ENCODE data around the gene C10orf90. TPM values are rescaled to one million over a fixed set of nuclear protein-coding genes. Genes with fewer than 3 reads are reported as not detected.

The C10orf90 gene
- total RNA-seq, 1 experiment from 2014 or later, result 0.18 TPM

GRCh38 chr10:126394948-126395347 lies 275.5 kb downstream of the C10orf90 start:
- Histone ChIP-seq H3K4me2 (ENCODE audit: low read length) (no peak overlapping the region), H4K20me1 (ENCODE audit: low read length) (no peaks in the 10 kb centered on the region), H2AFZ (ENCODE audit: low read length) (no peak overlapping the region), H3K9me3 (ENCODE audit: low read length) (no peaks in the 10 kb centered on the region), H3F3A (ENCODE audit: low read length, unreplicated experiment) (peaks cover 6% of the 10 kb centered on the region), H3K36me3 (ENCODE audit: low read depth, low read length) (no peaks in the 10 kb centered on the region), H3K9me2 (replicated peaks; ENCODE audit: low read length) (no peaks in the 10 kb centered on the region), H3K27ac (ENCODE audit: low read length) (no peak overlapping the region), H3K4me1 (ENCODE audit: insufficient read depth, low read length) (peaks cover 25% of the 10 kb centered on the region), H3K9ac (ENCODE audit: low read length) (no peak overlapping the region), H3K27me3 (ENCODE audit: low read length) (no peaks in the 10 kb centered on the region), H3K79me2 (ENCODE audit: low read length) (no peaks in the 10 kb centered on the region), H3K4me3 (ENCODE audit: low read length) (no peak overlapping the region)
- TF ChIP-seq EZH2phosphoT487 (IDR thresholded peaks at IDR 0.05; ENCODE audit: borderline replicate concordance, low read length) (no peak), EZH2 (IDR thresholded peaks at IDR 0.05; ENCODE audit: low read length, unreplicated experiment) (no peak)
- TF ChIP-seq, protein P1, sequence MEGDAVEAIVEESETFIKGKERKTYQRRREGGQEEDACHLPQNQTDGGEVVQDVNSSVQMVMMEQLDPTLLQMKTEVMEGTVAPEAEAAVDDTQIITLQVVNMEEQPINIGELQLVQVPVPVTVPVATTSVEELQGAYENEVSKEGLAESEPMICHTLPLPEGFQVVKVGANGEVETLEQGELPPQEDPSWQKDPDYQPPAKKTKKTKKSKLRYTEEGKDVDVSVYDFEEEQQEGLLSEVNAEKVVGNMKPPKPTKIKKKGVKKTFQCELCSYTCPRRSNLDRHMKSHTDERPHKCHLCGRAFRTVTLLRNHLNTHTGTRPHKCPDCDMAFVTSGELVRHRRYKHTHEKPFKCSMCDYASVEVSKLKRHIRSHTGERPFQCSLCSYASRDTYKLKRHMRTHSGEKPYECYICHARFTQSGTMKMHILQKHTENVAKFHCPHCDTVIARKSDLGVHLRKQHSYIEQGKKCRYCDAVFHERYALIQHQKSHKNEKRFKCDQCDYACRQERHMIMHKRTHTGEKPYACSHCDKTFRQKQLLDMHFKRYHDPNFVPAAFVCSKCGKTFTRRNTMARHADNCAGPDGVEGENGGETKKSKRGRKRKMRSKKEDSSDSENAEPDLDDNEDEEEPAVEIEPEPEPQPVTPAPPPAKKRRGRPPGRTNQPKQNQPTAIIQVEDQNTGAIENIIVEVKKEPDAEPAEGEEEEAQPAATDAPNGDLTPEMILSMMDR (conservative IDR thresholded peaks at IDR 0.05; ENCODE audit: low read depth, low read length), result no peak
- no TSS peak for BruUV-seq (replicated peaks)
- DNase-seq, result no peak
- no peak for ATAC-seq
- ChIA-PET POLR2A (ENCODE audit: unreplicated experiment) (no interaction called here), CTCF (no interaction called here)
- intact Hi-C loops (cut with micrococcal nuclease), result loop anchor here (5.0 kb wide), 1 partner anchor 67 kb away; no protein-coding TSS in a partner anchor

DNA sequence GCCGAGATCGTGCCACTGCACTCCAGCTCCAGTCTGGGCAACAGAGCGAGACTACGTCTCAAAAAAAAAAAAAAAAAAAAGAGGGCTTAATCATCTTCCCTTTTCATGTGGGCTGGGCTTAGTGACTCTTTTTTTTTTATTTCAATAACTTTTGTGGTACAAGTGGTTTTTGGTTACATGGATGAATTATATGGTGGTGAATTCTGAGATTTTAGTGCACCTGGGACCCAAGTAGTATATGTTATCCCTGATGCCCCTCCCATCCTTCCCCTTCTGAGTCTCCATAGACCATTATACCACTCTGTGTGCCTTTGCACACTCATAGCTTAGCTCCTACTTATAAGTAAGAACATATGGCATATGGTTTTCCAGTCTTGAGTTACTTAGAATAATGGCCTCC lies 277.4 kb downstream of the C10orf90 start:
- ChIA-PET CTCF (no interaction called here), POLR2A (ENCODE audit: unreplicated experiment) (no interaction called here)
- Histone ChIP-seq H3K27ac (ENCODE audit: low read length) (no peak overlapping the region), H3K9me2 (replicated peaks; ENCODE audit: low read length) (no peaks in the 10 kb centered on the region), H3F3A (ENCODE audit: low read length, unreplicated experiment) (peaks cover 6% of the 10 kb centered on the region), H3K9ac (ENCODE audit: low read length) (no peak overlapping the region), H3K4me2 (ENCODE audit: low read length) (no peak overlapping the region), H3K9me3 (ENCODE audit: low read length) (no peaks in the 10 kb centered on the region), H3K36me3 (ENCODE audit: low read depth, low read length) (no peaks in the 10 kb centered on the region), H3K4me1 (ENCODE audit: insufficient read depth, low read length) (peaks cover 13% of the 10 kb centered on the region), H2AFZ (ENCODE audit: low read length) (no peak overlapping the region), H3K79me2 (ENCODE audit: low read length) (no peaks in the 10 kb centered on the region), H3K4me3 (ENCODE audit: low read length) (no peak overlapping the region), H3K27me3 (ENCODE audit: low read length) (no peaks in the 10 kb centered on the region), H4K20me1 (ENCODE audit: low read length) (no peaks in the 10 kb centered on the region)
- ATAC-seq (no peak), DNase-seq (no peak)
- intact Hi-C loops (cut with micrococcal nuclease), result no loop called here
- BruUV-seq (replicated peaks), result no TSS peak
- TF ChIP-seq EZH2 (IDR thresholded peaks at IDR 0.05; ENCODE audit: low read length, unreplicated experiment) (no peak), EZH2phosphoT487 (IDR thresholded peaks at IDR 0.05; ENCODE audit: borderline replicate concordance, low read length) (no peak)
- TF ChIP-seq, protein P1 (conservative IDR thresholded peaks at IDR 0.05; ENCODE audit: low read depth, low read length), result no peak

- no TSS peak for BruUV-seq (replicated peaks)
- no peak overlapping the region for H2AFZ ChIP-seq (ENCODE audit: low read length)
- no peak for ATAC-seq
- peaks cover 8% of the 10 kb centered on the region for H3K4me1 ChIP-seq (ENCODE audit: insufficient read depth, low read length)
- no peak overlapping the region for H3K4me3 ChIP-seq (ENCODE audit: low read length)
- no peak for DNase-seq
- no peaks in the 10 kb centered on the region for H3K79me2 ChIP-seq (ENCODE audit: low read length)
- no peak overlapping the region for H3K4me2 ChIP-seq (ENCODE audit: low read length)
- CTCF ChIA-PET, result no interaction called here
- POLR2A ChIA-PET (ENCODE audit: unreplicated experiment), result no interaction called here
- H3K9ac ChIP-seq (ENCODE audit: low read length), result no peak overlapping the region
- H3K9me3 ChIP-seq (ENCODE audit: low read length), result no peaks in the 10 kb centered on the region
- no peaks in the 10 kb centered on the region for H4K20me1 ChIP-seq (ENCODE audit: low read length)
- no peaks in the 10 kb centered on the region for H3K36me3 ChIP-seq (ENCODE audit: low read depth, low read length)
- intact Hi-C loops (cut with micrococcal nuclease), result no loop called here
- H3F3A ChIP-seq (ENCODE audit: low read length, unreplicated experiment), result peaks cover 3% of the 10 kb centered on the region
- H3K27ac ChIP-seq (ENCODE audit: low read length), result no peak overlapping the region
- no peaks in the 10 kb centered on the region for H3K27me3 ChIP-seq (ENCODE audit: low read length)
- H3K9me2 ChIP-seq (replicated peaks; ENCODE audit: low read length), result no peaks in the 10 kb centered on the region
- TF ChIP-seq EZH2phosphoT487 (IDR thresholded peaks at IDR 0.05; ENCODE audit: borderline replicate concordance, low read length), result no peak
- TF ChIP-seq EZH2 (IDR thresholded peaks at IDR 0.05; ENCODE audit: low read length, unreplicated experiment), result no peak
- TF ChIP-seq, protein P1 (conservative IDR thresholded peaks at IDR 0.05; ENCODE audit: low read depth, low read length), result no peak
These were observed 278.0 kb downstream of the C10orf90 start for GRCh38 chr10:126392469-126392868.
